PC-3 (cell line): ENCODE results near the gene SNAP47. TPM values are rescaled to one million over a fixed set of nuclear protein-coding genes. Genes with fewer than 3 reads are reported as not detected.

Source experiments
- ATAC-seq: fragments of 200-7000 bp; cut with Tn5 transposase; 2 replicates; pipeline ENCODE4 v1.9.1; 2020; ENCODE audit warnings: mild to moderate bottlenecking, moderate library complexity
- BruUV-seq: library from RNA; stranded (reverse); fragments of 400-500 nt; replicated peaks from 2 replicates; lab custom pipeline; 2021; lab: Mats Ljungman, UMichigan
- CTCF ChIA-PET: fragments of 300-600 bp; sonication (Branson Sonifier 250); formaldehyde crosslinking; loops from one replicate; lab custom pipeline; 2022; ENCODE audit warnings: antibody characterized with exemption; lab: Charles Lee
- POLR2A ChIA-PET: fragments of 300-600 bp; sonication (Branson Sonifier 250); formaldehyde crosslinking; loops from one replicate; lab custom pipeline; 2022; ENCODE audit warnings: antibody characterized with exemption; ENCODE audit not compliant: unreplicated experiment; lab: Charles Lee
- DNase-seq: peaks from one replicate; pipeline ENCODE4 v3.0.0-alpha.2; 2015
- H2AFZ ChIP-seq: fragments of 300-600 bp; sonication (generic); 2 replicates; pipeline ENCODE4 v1.6.0; 2016; ENCODE audit warnings: antibody characterized with exemption, low read length
- H3F3A ChIP-seq: fragments of 300-600 bp; sonication (generic); one replicate; pipeline ENCODE4 v1.6.0; 2017; ENCODE audit warnings: antibody characterized with exemption, low read length, control low read depth, mild to moderate bottlenecking; ENCODE audit not compliant: unreplicated experiment
- H3K27ac ChIP-seq: fragments of 300-600 bp; sonication (generic); 2 replicates; pipeline ENCODE4 v1.5.1; 2016; ENCODE audit warnings: mild to moderate bottlenecking, low read length
- H3K27me3 ChIP-seq: fragments of 300-600 bp; sonication (generic); 2 replicates; pipeline ENCODE4 v1.6.1; 2016; ENCODE audit warnings: low read length, mixed read lengths
- H3K36me3 ChIP-seq: fragments of 300-600 bp; sonication (generic); 2 replicates; pipeline ENCODE4 v1.6.1; 2016; ENCODE audit warnings: low read depth, mixed run types, low read length, mixed read lengths
- H3K4me1 ChIP-seq: fragments of 300-600 bp; sonication (generic); 2 replicates; pipeline ENCODE4 v1.5.1; 2016; ENCODE audit warnings: low read length; ENCODE audit not compliant: insufficient read depth
- H3K4me2 ChIP-seq: fragments of 300-600 bp; sonication (generic); 2 replicates; pipeline ENCODE4 v1.6.0; 2016; ENCODE audit warnings: low read length
- H3K4me3 ChIP-seq: fragments of 300-600 bp; sonication (generic); 2 replicates; pipeline ENCODE4 v1.5.1; 2016; ENCODE audit warnings: mild to moderate bottlenecking, low read length, mixed read lengths
- H3K79me2 ChIP-seq: fragments of 300-600 bp; sonication (generic); 2 replicates; pipeline ENCODE4 v1.6.1; 2017; ENCODE audit warnings: low read length, mixed read lengths
- H3K9ac ChIP-seq: fragments of 300-600 bp; sonication (generic); 2 replicates; pipeline ENCODE4 v1.6.0; 2016; ENCODE audit warnings: mild to moderate bottlenecking, low read length
- H3K9me2 ChIP-seq: fragments of 300-600 bp; sonication (generic); replicated peaks from 2 replicates; pipeline ENCODE4 v1.6.1; 2016; ENCODE audit warnings: mixed run types, low read length, mixed read lengths
- H3K9me3 ChIP-seq: fragments of 300-600 bp; sonication (generic); 2 replicates; pipeline ENCODE4 v1.6.1; 2016; ENCODE audit warnings: low read length, mixed read lengths
- H4K20me1 ChIP-seq: fragments of 300-600 bp; sonication (generic); 2 replicates; pipeline ENCODE4 v1.6.1; 2016; ENCODE audit warnings: low read length, mixed read lengths
- EZH2 ChIP-seq: fragments of 300-600 bp; sonication (generic); IDR thresholded peaks from one replicate; pipeline ENCODE4 v1.6.1; 2017; ENCODE audit warnings: antibody characterized with exemption, mild to moderate bottlenecking, low read length; ENCODE audit not compliant: unreplicated experiment
- EZH2phosphoT487 ChIP-seq: fragments of 300-600 bp; sonication (generic); IDR thresholded peaks from 2 replicates; pipeline ENCODE4 v1.6.1; 2018; ENCODE audit warnings: mild to moderate bottlenecking, antibody characterized with exemption, low read length, borderline replicate concordance
- intact Hi-C: fragments of 100-400 bp; cut with micrococcal nuclease; formaldehyde crosslinking; loops from 2 replicates; pipeline ENCODE4 v1.9.0; 2023
- total RNA-seq: library from RNA; depleted of rRNA; stranded (reverse); fragments of >200 nt; gene quantifications from 2 replicates; pipeline ENCODE4 v1.2.3, GENCODE V29; 2014
- TF ChIP-seq, protein P1 (sequence below): fragments of 300-600 bp; sonication (generic); conservative IDR thresholded peaks from 2 replicates; pipeline ENCODE4 v1.5.1; 2017; ENCODE audit warnings: antibody characterized with exemption, low read depth, mild to moderate bottlenecking, low read length

The SNAP47 gene
- total RNA-seq, 1 experiment from 2014 or later: 123 TPM

GRCh38 chr1:227768640-227769039 is 33.4 kb downstream of the SNAP47 start:
- peaks cover 23% of the 10 kb centered on the region for H3K79me2 ChIP-seq
- H3K9me2 ChIP-seq: no peaks in the 10 kb centered on the region
- ChIA-PET POLR2A (no interaction called here), CTCF (no interaction called here)
- no TSS peak for BruUV-seq
- H3K4me2 ChIP-seq: no peak overlapping the region
- no peak overlapping the region for H3K4me3 ChIP-seq
- no peak for DNase-seq
- H3K9me3 ChIP-seq: no peaks in the 10 kb centered on the region
- ATAC-seq: no peak
- H3K27me3 ChIP-seq: no peaks in the 10 kb centered on the region
- no peaks in the 10 kb centered on the region for H3F3A ChIP-seq
- H3K36me3 ChIP-seq: peaks cover 41% of the 10 kb centered on the region
- TF ChIP-seq EZH2phosphoT487 (no peak), EZH2 (no peak)
- TF ChIP-seq, protein P1, sequence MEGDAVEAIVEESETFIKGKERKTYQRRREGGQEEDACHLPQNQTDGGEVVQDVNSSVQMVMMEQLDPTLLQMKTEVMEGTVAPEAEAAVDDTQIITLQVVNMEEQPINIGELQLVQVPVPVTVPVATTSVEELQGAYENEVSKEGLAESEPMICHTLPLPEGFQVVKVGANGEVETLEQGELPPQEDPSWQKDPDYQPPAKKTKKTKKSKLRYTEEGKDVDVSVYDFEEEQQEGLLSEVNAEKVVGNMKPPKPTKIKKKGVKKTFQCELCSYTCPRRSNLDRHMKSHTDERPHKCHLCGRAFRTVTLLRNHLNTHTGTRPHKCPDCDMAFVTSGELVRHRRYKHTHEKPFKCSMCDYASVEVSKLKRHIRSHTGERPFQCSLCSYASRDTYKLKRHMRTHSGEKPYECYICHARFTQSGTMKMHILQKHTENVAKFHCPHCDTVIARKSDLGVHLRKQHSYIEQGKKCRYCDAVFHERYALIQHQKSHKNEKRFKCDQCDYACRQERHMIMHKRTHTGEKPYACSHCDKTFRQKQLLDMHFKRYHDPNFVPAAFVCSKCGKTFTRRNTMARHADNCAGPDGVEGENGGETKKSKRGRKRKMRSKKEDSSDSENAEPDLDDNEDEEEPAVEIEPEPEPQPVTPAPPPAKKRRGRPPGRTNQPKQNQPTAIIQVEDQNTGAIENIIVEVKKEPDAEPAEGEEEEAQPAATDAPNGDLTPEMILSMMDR: no peak
- intact Hi-C loops: loop anchor here (10.0 kb wide), 1 partner anchor 316 kb away; the partner anchor contains the start of gene ARF1
- H2AFZ ChIP-seq: no peak overlapping the region
- no peak overlapping the region for H3K9ac ChIP-seq
- no peak overlapping the region for H3K27ac ChIP-seq
- peaks cover 25% of the 10 kb centered on the region for H4K20me1 ChIP-seq
- H3K4me1 ChIP-seq: peaks cover 34% of the 10 kb centered on the region

- Histone ChIP-seq H3K36me3 (peaks cover 43% of the 10 kb centered on the region), H3K4me1 (peaks cover 28% of the 10 kb centered on the region), H3K9me3 (no peaks in the 10 kb centered on the region), H4K20me1 (peaks cover 23% of the 10 kb centered on the region), H3K27ac (no peak overlapping the region), H3K4me3 (no peak overlapping the region), H3K9ac (no peak overlapping the region), H3K4me2 (no peak overlapping the region), H3K79me2 (peaks cover 23% of the 10 kb centered on the region), H2AFZ (no peak overlapping the region), H3K9me2 (no peaks in the 10 kb centered on the region), H3F3A (no peaks in the 10 kb centered on the region), H3K27me3 (no peaks in the 10 kb centered on the region)
- TF ChIP-seq EZH2phosphoT487: no peak
- TF ChIP-seq EZH2: no peak
- TF ChIP-seq, protein P1: no peak
- DNase-seq (no peak), ATAC-seq (no peak)
- BruUV-seq: no TSS peak
- POLR2A ChIA-PET: no interaction called here
- CTCF ChIA-PET: no interaction called here
- intact Hi-C loops: loop anchor here (10.0 kb wide), 1 partner anchor 316 kb away; the partner anchor contains the start of gene ARF1
Observed at GRCh38 chr1:227769047-227769935, 34.1 kb downstream of the SNAP47 start.

- no peak for TF ChIP-seq EZH2
- TF ChIP-seq, protein P1: no peak
- no peak for TF ChIP-seq EZH2phosphoT487
- CTCF ChIA-PET: no interaction called here
- intact Hi-C loops: loop anchor here (10.0 kb wide), 1 partner anchor 315 kb away; the partner anchor contains the start of gene ARF1
- peaks cover 20% of the 10 kb centered on the region for H3K4me1 ChIP-seq
- H3K9me3 ChIP-seq: no peaks in the 10 kb centered on the region
- BruUV-seq: no TSS peak
- H3K4me2 ChIP-seq: no peak overlapping the region
- H2AFZ ChIP-seq: no peak overlapping the region
- POLR2A ChIA-PET: no interaction called here
- DNase-seq (no peak), ATAC-seq (no peak)
- H3K36me3 ChIP-seq: peaks cover 47% of the 10 kb centered on the region
- H3K9me2 ChIP-seq: no peaks in the 10 kb centered on the region
- H3K27ac ChIP-seq: no peak overlapping the region
- H3K9ac ChIP-seq: no peak overlapping the region
- H3K27me3 ChIP-seq: no peaks in the 10 kb centered on the region
- peaks cover 19% of the 10 kb centered on the region for H3K79me2 ChIP-seq
- no peak overlapping the region for H3K4me3 ChIP-seq
- H4K20me1 ChIP-seq: peaks cover 23% of the 10 kb centered on the region
- no peaks in the 10 kb centered on the region for H3F3A ChIP-seq
Observed at GRCh38 chr1:227769936-227770494, 34.8 kb downstream of the SNAP47 start.
